ENCODE data around the gene DNAJC1. TPM values are rescaled to one million over a fixed set of nuclear protein-coding genes. Genes with fewer than 3 reads are reported as not detected.
"Not testable (repeated sequence)": the region's sequence is repeated elsewhere in the genome, so short reads cannot be mapped to it uniquely, and the experiment has no call there.

Gene DNAJC1
- total RNA-seq, 1 donor from 2014 or later, result 26.1 TPM

DNA sequence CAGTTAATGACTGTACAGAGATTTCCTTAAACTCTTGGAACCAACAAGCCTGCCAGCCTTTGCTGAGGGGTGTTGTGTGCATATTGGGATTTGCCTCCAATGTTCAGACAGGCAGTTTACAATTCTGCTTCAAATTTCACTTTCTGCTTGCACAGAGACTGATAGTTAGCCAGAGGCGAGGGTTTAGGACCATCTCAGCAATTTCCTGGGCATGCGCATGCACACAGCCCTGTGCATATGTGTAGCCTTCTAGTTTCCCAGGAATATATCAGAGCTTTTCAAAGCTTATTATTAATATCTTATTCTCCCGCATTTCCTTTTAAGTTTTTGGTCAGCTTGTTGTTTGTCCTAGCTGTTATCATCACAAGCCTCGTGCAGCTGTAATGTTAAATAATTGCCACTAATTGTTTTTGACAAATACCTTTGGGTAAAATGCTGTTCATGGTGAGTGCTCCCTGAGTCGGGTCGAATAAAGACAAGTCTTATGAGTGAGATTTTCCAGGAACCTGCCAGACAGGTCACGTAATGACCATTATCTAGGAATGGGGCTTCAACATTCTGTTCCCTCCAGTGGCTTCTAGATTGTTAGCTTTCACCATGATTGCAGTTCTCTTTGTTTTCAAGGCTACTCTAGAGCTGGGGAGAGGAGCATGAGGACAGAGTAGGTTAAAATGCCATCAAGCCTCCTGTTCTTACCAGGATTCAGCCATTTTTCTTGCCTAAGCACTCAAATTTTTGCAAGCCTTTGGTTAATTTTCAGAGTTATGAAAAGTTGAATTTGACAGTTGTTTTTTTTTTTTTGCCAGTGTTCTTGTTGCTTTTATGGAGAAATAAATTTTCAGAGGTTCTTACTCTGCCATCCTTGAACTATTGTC lies 24.1 kb upstream of the DNAJC1 start:
- Histone ChIP-seq H3K27me3 (no peaks in the 10 kb centered on the region), H3K36me3 (no peaks in the 10 kb centered on the region), H3K4me1 (no peaks in the 10 kb centered on the region), H3K9me3 (no peaks in the 10 kb centered on the region), H3K4me3 (no peak overlapping the region), H3K27ac (no peak overlapping the region)
- intact Hi-C loops (cut with DNase I), result no loop called here
- DNase-seq (ENCODE audit: low spot score in 2 of 2), result no peak
- no peak for TF ChIP-seq CTCF (IDR thresholded peaks at IDR 0.05)

GRCh38 chr10:22026287-22026686 lies 22.8 kb upstream of the DNAJC1 start:
- intact Hi-C loops (cut with DNase I), result no loop called here
- Histone ChIP-seq H3K36me3 (no peaks in the 10 kb centered on the region), H3K4me3 (no peak overlapping the region), H3K4me1 (no peaks in the 10 kb centered on the region), H3K27ac (no peak overlapping the region), H3K27me3 (no peaks in the 10 kb centered on the region), H3K9me3 (no peaks in the 10 kb centered on the region)
- no peak for DNase-seq (ENCODE audit: low spot score in 2 of 2)
- no peak for TF ChIP-seq CTCF (IDR thresholded peaks at IDR 0.05)

- Histone ChIP-seq H3K27me3 (no peaks in the 10 kb centered on the region), H3K4me3 (no peak overlapping the region), H3K4me1 (no peaks in the 10 kb centered on the region), H3K9me3 (no peaks in the 10 kb centered on the region), H3K27ac (no peak overlapping the region), H3K36me3 (no peaks in the 10 kb centered on the region)
- intact Hi-C loops (cut with DNase I), result no loop called here
- DNase-seq (ENCODE audit: low spot score in 2 of 2), result no peak
- no peak for TF ChIP-seq CTCF (IDR thresholded peaks at IDR 0.05)
Observed at GRCh38 chr10:22023508-22023907, 20.0 kb upstream of the DNAJC1 start.

DNA sequence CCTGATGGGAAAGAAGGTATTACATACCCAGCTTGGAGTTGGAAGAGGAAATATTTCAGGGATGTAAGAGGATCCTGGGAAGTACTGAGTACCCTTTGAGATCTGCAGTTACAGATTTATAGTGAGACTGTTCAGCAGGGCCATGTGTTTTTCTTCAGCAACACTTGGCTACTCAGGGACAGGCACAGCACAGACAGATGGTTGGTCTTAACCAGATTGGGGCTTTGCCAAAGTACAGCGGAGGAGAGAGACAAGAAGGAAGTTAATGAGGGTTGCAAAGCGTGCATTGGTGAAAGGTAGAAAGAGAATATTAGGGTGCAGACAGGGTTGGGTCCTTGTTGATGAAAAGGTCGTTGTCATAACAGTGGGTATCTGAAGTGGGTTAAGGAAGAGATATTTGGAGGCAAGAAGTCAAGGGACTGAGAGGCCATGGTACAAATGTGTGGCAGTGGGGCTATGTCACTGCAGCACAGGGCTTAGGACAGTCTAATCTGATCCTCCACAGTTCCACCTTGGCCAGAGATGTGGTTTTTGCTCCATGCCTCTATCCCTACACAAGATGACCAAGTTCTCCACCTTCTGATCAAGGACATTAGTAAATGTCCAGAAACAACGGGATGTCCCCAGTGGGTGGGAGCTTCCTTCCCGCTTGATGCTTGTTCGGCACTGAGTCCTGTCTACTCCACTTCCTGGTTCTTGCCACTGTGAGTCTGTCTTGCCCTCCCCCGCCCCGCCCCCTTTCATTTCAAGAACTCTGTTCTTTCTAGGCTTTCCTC lies 18.9 kb upstream of the DNAJC1 start:
- Histone ChIP-seq H3K9me3 (no peaks in the 10 kb centered on the region), H3K27ac (no peak overlapping the region), H3K4me1 (no peaks in the 10 kb centered on the region), H3K4me3 (no peak overlapping the region), H3K36me3 (no peaks in the 10 kb centered on the region), H3K27me3 (no peaks in the 10 kb centered on the region)
- intact Hi-C loops (cut with DNase I), result no loop called here
- DNase-seq (ENCODE audit: low spot score in 2 of 2), result no peak
- TF ChIP-seq CTCF (IDR thresholded peaks at IDR 0.05), result no peak

GRCh38 chr10:22021144-22021543 lies 17.6 kb upstream of the DNAJC1 start:
- H3K27ac ChIP-seq; intact Hi-C loops (cut with DNase I); H3K27me3 ChIP-seq; H3K36me3 ChIP-seq; H3K9me3 ChIP-seq; DNase-seq (ENCODE audit: low spot score in 2 of 2); H3K4me1 ChIP-seq; H3K4me3 ChIP-seq: not testable (repeated sequence)
